ENCODE data around the gene PDE4B.

GRCh38 chr1:65942476-65942875 is 149.8 kb downstream of the PDE4B start:
- TF ChIP-seq POLR2A (IDR thresholded peaks at IDR 0.05): no peak
- TF ChIP-seq, protein P1, sequence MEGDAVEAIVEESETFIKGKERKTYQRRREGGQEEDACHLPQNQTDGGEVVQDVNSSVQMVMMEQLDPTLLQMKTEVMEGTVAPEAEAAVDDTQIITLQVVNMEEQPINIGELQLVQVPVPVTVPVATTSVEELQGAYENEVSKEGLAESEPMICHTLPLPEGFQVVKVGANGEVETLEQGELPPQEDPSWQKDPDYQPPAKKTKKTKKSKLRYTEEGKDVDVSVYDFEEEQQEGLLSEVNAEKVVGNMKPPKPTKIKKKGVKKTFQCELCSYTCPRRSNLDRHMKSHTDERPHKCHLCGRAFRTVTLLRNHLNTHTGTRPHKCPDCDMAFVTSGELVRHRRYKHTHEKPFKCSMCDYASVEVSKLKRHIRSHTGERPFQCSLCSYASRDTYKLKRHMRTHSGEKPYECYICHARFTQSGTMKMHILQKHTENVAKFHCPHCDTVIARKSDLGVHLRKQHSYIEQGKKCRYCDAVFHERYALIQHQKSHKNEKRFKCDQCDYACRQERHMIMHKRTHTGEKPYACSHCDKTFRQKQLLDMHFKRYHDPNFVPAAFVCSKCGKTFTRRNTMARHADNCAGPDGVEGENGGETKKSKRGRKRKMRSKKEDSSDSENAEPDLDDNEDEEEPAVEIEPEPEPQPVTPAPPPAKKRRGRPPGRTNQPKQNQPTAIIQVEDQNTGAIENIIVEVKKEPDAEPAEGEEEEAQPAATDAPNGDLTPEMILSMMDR (IDR thresholded peaks at IDR 0.05): no peak
